Ovary (tissue), 9 donors: ENCODE data around the gene HYAL3. TPM values are rescaled to one million over a fixed set of nuclear protein-coding genes. Genes with fewer than 3 reads are reported as not detected.

Experiments used
- DNase-seq, 5 donors: peaks; one replicate each; pipeline ENCODE4 v3.0.0-alpha.2; 2019 to 2020
- H3K27ac ChIP-seq, 2 donors: fragments of 200-600 bp; one replicate each; pipeline versions ENCODE4 v1.5.1 to v1.8.0; 2019 to 2022
- H3K27me3 ChIP-seq: fragments of 200-600 bp; one replicate; pipeline ENCODE4 v1.8.0; 2022
- H3K36me3 ChIP-seq: fragments of 200-600 bp; sonication (generic); one replicate; pipeline ENCODE4 v1.5.1; 2019
- H3K4me1 ChIP-seq: one replicate; pipeline ENCODE4 v1.8.1; 2013; ENCODE audit warnings: mild to moderate bottlenecking, moderate library complexity; ENCODE audit not compliant: insufficient read depth
- H3K4me3 ChIP-seq: fragments of 200-600 bp; sonication (generic); one replicate; pipeline ENCODE4 v1.5.1; 2017
- H3K9me3 ChIP-seq, 2 donors: fragments of 200-600 bp in 1 of 2; sonication (generic) in 1 of 2; one replicate each; pipeline versions ENCODE4 v1.5.1 to v1.8.1; 2013 to 2019; ENCODE audit warnings: mild to moderate bottlenecking in 1 of 2, moderate library complexity in 1 of 2
- CTCF ChIP-seq, 3 donors: fragments of 450-650 bp in 2 of 3; fragments of 200-600 bp in 1 of 3; IDR thresholded peaks; one replicate each; pipeline versions ENCODE4 v1.5.1 to v1.8.0; 2016 to 2022; ENCODE audit warnings: antibody characterized with exemption in 3 of 3, mild to moderate bottlenecking in 1 of 3
- EP300 ChIP-seq: sonication (generic); formaldehyde crosslinking; IDR thresholded peaks from one replicate; pipeline ENCODE4 v1.6.1; 2017; ENCODE audit warnings: antibody characterized with exemption
- POLR2A ChIP-seq: fragments of 450-650 bp; IDR thresholded peaks from one replicate; pipeline ENCODE4 v1.6.1; 2017; ENCODE audit warnings: antibody characterized with exemption, mild to moderate bottlenecking, moderate library complexity
- WGBS, 3 donors: extraction: QIAGEN DNeasy Blood & Tissue Kit in 1 of 3; methylation state at CpG; one replicate each; pipeline versions ENCODE4 v1.1.5 to v1.1.7; 2013 to 2017; 5-methylcytosine and 5-hydroxymethylcytosine counted together
- intact Hi-C, 4 donors: fragments of 100-400 bp; cut with DNase I; formaldehyde crosslinking; loops; one replicate each; pipeline versions ENCODE4 v1.11.0 to v1.15.1; 2022 to 2023
- polyA plus RNA-seq, 2 donors: library from polyadenylated mRNA; stranded (reverse); fragments of 200-250 nt in 1 of 2; fragments of 350-450 nt in 1 of 2; fragmentation: Illumina TruSeq in 1 of 2; extraction: RNeasy Lipid Tissue Mini Kit (QIAGEN cat#74804) in 1 of 2; gene quantifications; one replicate each; pipeline ENCODE4 v1.2.3, GENCODE V29; 2013 to 2014
- total RNA-seq, 7 donors: library from RNA; depleted of rRNA in 2 of 7; stranded (reverse); fragments of >200 nt in 2 of 7; fragmentation: NEBNext Ultra II Directional in 3 of 7; extraction: Animal tissue kit (Norgen Biotek cat#: 25700) in 3 of 7; gene quantifications; one replicate each; pipeline versions ENCODE4 v1.1.0 to v1.2.4, GENCODE V29; 2016 to 2023
- donor health status: DM: no; HTN: no; CAD: no; lungs with moderate emphysema.
- donor health status: DM: no; HTN: no; CAD: no.
- donor health status: Bipolar disorder and iron deficiency.
- donor health status: DM: yes; HTN: yes; CAD: no.
- donor health status: DM: no; HTN: no; CAD: no.
- donor health status: DM: yes; HTN: yes; CAD: no.

The HYAL3 gene
- total and polyA plus RNA-seq, 9 donors, result 0.58 to 4.3 (median 1.9) TPM

DNA sequence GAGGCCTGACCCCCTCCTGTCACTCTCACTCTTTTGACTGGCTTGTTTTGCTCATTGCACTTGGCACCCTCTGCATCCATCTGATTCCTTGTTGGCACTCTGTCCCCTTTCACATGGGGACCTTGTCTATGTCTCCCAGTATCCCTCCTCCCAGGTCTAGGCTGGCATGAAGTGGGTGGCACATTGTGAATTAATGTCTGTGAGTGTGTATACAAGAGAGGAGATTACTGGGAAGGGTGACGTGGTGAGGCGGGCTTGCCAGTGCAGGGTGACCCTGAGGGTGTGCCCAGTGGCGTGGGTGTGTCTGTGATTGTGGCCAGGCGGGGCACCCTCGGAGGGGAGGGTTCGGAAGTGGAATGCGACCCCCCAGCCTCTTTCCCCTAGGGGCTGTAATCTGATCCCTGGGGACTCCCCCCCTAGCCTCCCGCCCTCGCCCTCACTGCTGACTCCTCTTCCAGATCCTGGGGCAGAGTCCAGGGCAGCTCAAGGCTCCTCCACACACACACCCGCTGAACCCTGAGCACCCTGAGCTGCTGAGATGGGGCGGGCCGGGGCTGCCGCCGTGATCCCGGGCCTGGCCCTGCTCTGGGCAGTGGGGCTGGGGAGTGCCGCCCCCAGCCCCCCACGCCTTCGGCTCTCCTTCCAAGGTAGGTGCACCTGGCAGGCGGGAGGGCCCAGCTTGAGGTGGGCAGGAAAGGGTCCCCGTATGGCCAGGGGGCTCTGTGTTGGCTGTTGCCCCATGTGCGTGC lies 30.3 kb downstream of the HYAL3 start, which contains the start of gene SEMA3B:
SEMA3B (plus strand) TSS at position 445 of the 749 bp plus-strand sequence; CDS start at position 539, 94 bp downstream.
- Histone ChIP-seq H3K27ac (peak within 1 kb of the TSS; percentile 83 to 99), H3K36me3 (no peaks in the 10 kb centered on the region), H3K4me3 (peak within 1 kb of the TSS; percentile 42), H3K9me3 (no peaks in the 10 kb centered on the region), H3K27me3 (no peaks in the 10 kb centered on the region), H3K4me1 (peaks cover 44% of the 10 kb centered on the region)
- intact Hi-C loops, result loop anchor here in 1 of 4 donors (10.0 kb wide), 1 partner anchor 56 kb away; the partner anchor contains the start of genes HYAL2 and TUSC2
- 6 to 18% (median 16%) methylated on average over 16 to 21 of the region's 21 CpGs for WGBS, 3 donors
- TF ChIP-seq EP300 (no peak), POLR2A (no peak), CTCF (IDR thresholded peaks at IDR 0.05) (no peak)
- DNase-seq, result peak; percentile 62 to 76 (median 74)

DNA sequence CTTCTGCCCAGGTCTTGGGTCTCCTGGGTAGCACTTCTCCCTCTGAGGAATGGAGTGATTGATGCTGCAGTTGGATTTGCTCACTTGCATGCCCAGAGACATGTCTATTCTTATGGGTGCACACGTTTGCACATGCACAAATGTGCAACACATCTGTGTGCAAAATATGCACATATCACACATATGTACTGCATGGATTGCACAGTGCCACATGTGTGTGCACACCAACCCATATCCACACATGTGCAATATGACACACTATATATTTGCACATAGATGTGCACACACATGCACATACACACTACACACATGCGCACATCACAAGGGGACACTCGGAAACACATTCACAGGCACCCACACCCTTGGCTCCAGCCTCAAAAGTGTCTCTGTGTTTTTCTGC lies 30.9 kb downstream of the HYAL3 start:
- Histone ChIP-seq H3K4me3 (peak overlapping the region; percentile 24), H3K27ac (peak overlapping the region in 1 of 2 donors; percentile 99), H3K36me3 (no peaks in the 10 kb centered on the region), H3K27me3 (no peaks in the 10 kb centered on the region), H3K9me3 (no peaks in the 10 kb centered on the region), H3K4me1 (peaks cover 47% of the 10 kb centered on the region)
- TF ChIP-seq POLR2A (no peak), EP300 (no peak), CTCF (IDR thresholded peaks at IDR 0.05) (no peak)
- WGBS, 3 donors, result 27 to 34% (median 34%) methylated on average over 3 of the region's 3 CpGs
- no peak for DNase-seq
- intact Hi-C loops, result loop anchor here in 1 of 4 donors (10.0 kb wide), 1 partner anchor 57 kb away; the partner anchor contains the start of genes HYAL2 and TUSC2

GRCh38 chr3:50267280-50267913 lies 31.8 kb downstream of the HYAL3 start:
- TF ChIP-seq CTCF (IDR thresholded peaks at IDR 0.05) (no peak), POLR2A (no peak), EP300 (no peak)
- H3K27me3 ChIP-seq, result no peaks in the 10 kb centered on the region
- H3K9me3 ChIP-seq, result no peaks in the 10 kb centered on the region
- H3K4me1 ChIP-seq, result peaks cover 48% of the 10 kb centered on the region
- intact Hi-C loops, result loop anchor here in 1 of 4 donors (10.0 kb wide), 1 partner anchor 57 kb away; the partner anchor contains the start of genes HYAL2 and TUSC2
- peak overlapping the region; percentile 62 to 99 for H3K27ac ChIP-seq
- H3K36me3 ChIP-seq, result no peaks in the 10 kb centered on the region
- DNase-seq, result peak; percentile 71 to 85 (median 78)
- H3K4me3 ChIP-seq, result peak overlapping the region; percentile 42
- 4 to 10% (median 5%) methylated on average over 15 to 22 of the region's 22 CpGs for WGBS, 3 donors

GRCh38 chr3:50266836-50267235 lies 32.4 kb downstream of the HYAL3 start:
- H3K4me3 ChIP-seq, result peak overlapping the region; percentile 42
- H3K36me3 ChIP-seq, result no peaks in the 10 kb centered on the region
- H3K9me3 ChIP-seq, result no peaks in the 10 kb centered on the region
- H3K27me3 ChIP-seq, result no peaks in the 10 kb centered on the region
- DNase-seq, result peak in 2 of 5 donors; percentile 34 to 53
- WGBS, 3 donors, result 47 to 59% (median 52%) methylated on average over 6 to 7 of the region's 7 CpGs
- intact Hi-C loops, result loop anchor here in 1 of 4 donors (10.0 kb wide), 1 partner anchor 58 kb away; the partner anchor contains the start of genes HYAL2 and TUSC2
- H3K27ac ChIP-seq, result peak overlapping the region; percentile 62 to 99
- peaks cover 48% of the 10 kb centered on the region for H3K4me1 ChIP-seq
- TF ChIP-seq CTCF (IDR thresholded peaks at IDR 0.05) (no peak), EP300 (no peak), POLR2A (no peak)
